SK-MEL-5 (cell line): ENCODE results near the gene XAGE1B. TPM values are rescaled to one million over a fixed set of nuclear protein-coding genes. Genes with fewer than 3 reads are reported as not detected.
"Not testable (repeated sequence)": the region's sequence is repeated elsewhere in the genome, so short reads cannot be mapped to it uniquely, and the experiment has no call there.

Source experiments
- DNase-seq: peaks from one replicate; pipeline ENCODE4 v3.0.0-alpha.2; 2016; ENCODE audit warnings: low read depth, low spot score
- in situ Hi-C: cut with HindIII; loops from 2 replicates; pipeline ENCODE4 v1.10.0; 2016; ENCODE audit warnings: low sequenced_read_pairs, high pct_unique_total_duplicates, low pct_unique_long_range_greater_than_20kb
- small RNA-seq, 2 experiments: library from RNA; depleted of rRNA; stranded (forward); fragments of <200 nt; gene quantifications; one replicate each; pipeline ENCODE3, GENCODE V24; 2014
- total RNA-seq: library from RNA; depleted of rRNA; stranded (reverse); fragments of >200 nt; shearing (Covaris generic); gene quantifications from 2 replicates; pipeline ENCODE4 v1.2.3, GENCODE V29; 2014; rRNA removed

XAGE1B gene
- total RNA-seq, 1 experiment from 2014 or later, result 15.3 TPM

GRCh38 chrX:52471301-52471700 is 45.6 kb downstream of the XAGE1B start:
- in situ Hi-C loops, result not testable (repeated sequence)
- peak; percentile 0 for DNase-seq

Small RNAs within 50 kb of the gene (small RNA-seq; reads per million reads assigned to genes)
- 0 reads per million in 2 experiments for gene BX510359.8
- 0 reads per million in 2 experiments for gene RBM22P7

Other genes starting within 250 kb of the XAGE1B start
- gene XAGE2, start 148.0 kb downstream of the XAGE1B start, total RNA-seq, result not detected in 2 replicates
- gene XAGE1A, start 21.3 kb downstream of the XAGE1B start, total RNA-seq, result 17.0 TPM in 1 of 2 replicates, not detected in the other
- not detected in 2 replicates for gene SSX7, start 137.8 kb upstream of the XAGE1B start, total RNA-seq
- not detected in 2 replicates for gene SSX2, start 190.1 kb upstream of the XAGE1B start, total RNA-seq
- not detected in 2 replicates for gene SSX2B, start 234.2 kb upstream of the XAGE1B start, total RNA-seq